Right cardiac atrium (tissue), 5 donors: ENCODE data around the gene LCN10. TPM values are rescaled to one million over a fixed set of nuclear protein-coding genes. Genes with fewer than 3 reads are reported as not detected.
"Not testable (repeated sequence)": the region's sequence is repeated elsewhere in the genome, so short reads cannot be mapped to it uniquely, and the experiment has no call there.

Experiments used
- ATAC-seq, 2 donors: fragments of 200-7000 bp; cut with Tn5 transposase; one replicate each; pipeline versions ENCODE4 v1.8.0 to v1.9.1; 2020; ENCODE audit warnings: moderate library complexity in 2 of 2, mild to moderate bottlenecking in 1 of 2
- DNase-seq, 3 donors: peaks; one replicate each; pipeline ENCODE4 v3.0.0-alpha.2; 2020
- H3K27ac ChIP-seq: one replicate; pipeline ENCODE4 v1.5.1; 2013; ENCODE audit warnings: mild to moderate bottlenecking, low read length, control low read depth, moderate library complexity
- H3K27me3 ChIP-seq: one replicate; pipeline ENCODE4 v1.6.1; 2013; ENCODE audit not compliant: control insufficient read depth, insufficient read depth
- H3K4me1 ChIP-seq: one replicate; pipeline ENCODE4 v1.6.1; 2013; ENCODE audit warnings: low read length; ENCODE audit not compliant: control insufficient read depth, insufficient read depth
- H3K4me3 ChIP-seq: one replicate; pipeline ENCODE4 v1.5.1; 2013; ENCODE audit warnings: low read length, control low read depth
- H3K9me3 ChIP-seq: one replicate; pipeline ENCODE4 v1.6.1; 2013; ENCODE audit warnings: low read length; ENCODE audit not compliant: control insufficient read depth
- WGBS: extraction: QIAGEN DNeasy Blood & Tissue Kit; methylation state at CpG from one replicate; pipeline ENCODE4 v1.1.7; 2013; 5-methylcytosine and 5-hydroxymethylcytosine counted together
- intact Hi-C, 4 donors: fragments of 100-400 bp; cut with DNase I; formaldehyde crosslinking; loops; one replicate each; pipeline versions ENCODE4 v1.11.0 to v1.14.0; 2022 to 2023
- polyA plus RNA-seq: library from polyadenylated mRNA; stranded (reverse); fragments of 200-250 nt; gene quantifications from one replicate; pipeline ENCODE4 v1.2.3, GENCODE V29; 2013
- total RNA-seq, 4 donors: library from RNA; stranded (reverse); fragmentation: NEBNext Ultra II Directional; extraction: Animal tissue kit (Norgen Biotek cat#: 25700); gene quantifications; one replicate each; pipeline ENCODE4 v1.2.1, GENCODE V29; 2021
- donor health status: healthy with polysubstance abuse.
- donor health status: DM: no; HTN: yes; CAD: no.
- donor health status: DM: no; HTN: no; CAD: no.
- donor health status: DM: no; HTN: yes; CAD: no; lungs with severe emphysema.
- donor health status: DM: yes; HTN: yes; CAD: no.

The LCN10 gene
- total and polyA plus RNA-seq, 5 donors, result 4.5 to 14.7 (median 8.7) TPM

- ATAC-seq (no peak), DNase-seq (peak in 1 of 3 donors; percentile 64)
- no peaks in the 10 kb centered on the region for H3K27me3 ChIP-seq
- H3K4me1 ChIP-seq, result peaks cover 4% of the 10 kb centered on the region
- no peaks in the 10 kb centered on the region for H3K9me3 ChIP-seq
- H3K4me3 ChIP-seq, result no peak overlapping the region
- H3K27ac ChIP-seq, result no peak overlapping the region
- WGBS, result 82% methylated on average over 16 of the region's 16 CpGs
- intact Hi-C loops, result no loop called here
Measured at GRCh38 chr9:136717399-136717798, 25.3 kb downstream of the LCN10 start.

DNA sequence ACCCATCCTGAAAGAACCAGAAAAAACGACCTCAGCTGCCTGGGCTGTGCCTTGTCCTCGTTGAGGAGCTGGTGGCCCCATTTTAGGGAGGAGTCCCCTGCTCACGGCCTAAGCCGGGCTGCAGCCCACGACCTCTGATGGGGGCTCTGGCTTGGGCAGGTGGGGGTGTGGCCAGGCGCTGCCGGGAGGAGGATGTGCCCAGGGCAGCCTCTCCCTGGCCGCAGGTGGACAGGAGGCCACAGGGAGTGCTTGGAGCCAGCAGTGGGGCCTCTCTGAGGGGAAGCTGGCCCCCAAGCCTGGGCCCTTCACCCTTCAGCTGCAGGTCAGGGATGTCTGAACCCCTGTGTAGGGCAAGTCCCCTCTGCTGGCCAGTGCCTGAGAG is 27.9 kb downstream of the LCN10 start:
- no peaks in the 10 kb centered on the region for H3K4me1 ChIP-seq
- intact Hi-C loops, result no loop called here
- peak; percentile 3 to 24 for ATAC-seq

GRCh38 chr9:136714096-136714892 is 28.4 kb downstream of the LCN10 start:
- peak overlapping the region; percentile 89 for H3K27ac ChIP-seq
- H3K27me3 ChIP-seq, result no peaks in the 10 kb centered on the region
- WGBS, result 49% methylated on average over 17 of the region's 17 CpGs
- H3K9me3 ChIP-seq, result no peaks in the 10 kb centered on the region
- H3K4me1 ChIP-seq, result no peaks in the 10 kb centered on the region
- H3K4me3 ChIP-seq, result no peak overlapping the region
- intact Hi-C loops, result no loop called here
- DNase-seq, result peak; percentile 73 to 87 (median 85)
- ATAC-seq, result peak; percentile 66 to 75

More for the DNA sequence above, 27.9 kb downstream of the LCN10 start:
- H3K27ac ChIP-seq, result peak overlapping the region; percentile 89
- no peak overlapping the region for H3K4me3 ChIP-seq
- DNase-seq, result no peak
- H3K9me3 ChIP-seq, result no peaks in the 10 kb centered on the region
- WGBS, result 52% methylated on average over 8 of the region's 8 CpGs
- H3K27me3 ChIP-seq, result no peaks in the 10 kb centered on the region

- DNase-seq (peak; percentile 68 to 85 (median 76)), ATAC-seq (peak; percentile 5 to 6)
- Histone ChIP-seq H3K4me3 (peak overlapping the region; percentile 82), H3K9me3 (no peaks in the 10 kb centered on the region), H3K4me1 (no peaks in the 10 kb centered on the region), H3K27me3 (no peaks in the 10 kb centered on the region), H3K27ac (peak overlapping the region; percentile 63)
- intact Hi-C loops, result no loop called here
- 28% methylated on average over 8 of the region's 8 CpGs for WGBS
Measured at GRCh38 chr9:136713550-136713949, 29.2 kb downstream of the LCN10 start.

DNA sequence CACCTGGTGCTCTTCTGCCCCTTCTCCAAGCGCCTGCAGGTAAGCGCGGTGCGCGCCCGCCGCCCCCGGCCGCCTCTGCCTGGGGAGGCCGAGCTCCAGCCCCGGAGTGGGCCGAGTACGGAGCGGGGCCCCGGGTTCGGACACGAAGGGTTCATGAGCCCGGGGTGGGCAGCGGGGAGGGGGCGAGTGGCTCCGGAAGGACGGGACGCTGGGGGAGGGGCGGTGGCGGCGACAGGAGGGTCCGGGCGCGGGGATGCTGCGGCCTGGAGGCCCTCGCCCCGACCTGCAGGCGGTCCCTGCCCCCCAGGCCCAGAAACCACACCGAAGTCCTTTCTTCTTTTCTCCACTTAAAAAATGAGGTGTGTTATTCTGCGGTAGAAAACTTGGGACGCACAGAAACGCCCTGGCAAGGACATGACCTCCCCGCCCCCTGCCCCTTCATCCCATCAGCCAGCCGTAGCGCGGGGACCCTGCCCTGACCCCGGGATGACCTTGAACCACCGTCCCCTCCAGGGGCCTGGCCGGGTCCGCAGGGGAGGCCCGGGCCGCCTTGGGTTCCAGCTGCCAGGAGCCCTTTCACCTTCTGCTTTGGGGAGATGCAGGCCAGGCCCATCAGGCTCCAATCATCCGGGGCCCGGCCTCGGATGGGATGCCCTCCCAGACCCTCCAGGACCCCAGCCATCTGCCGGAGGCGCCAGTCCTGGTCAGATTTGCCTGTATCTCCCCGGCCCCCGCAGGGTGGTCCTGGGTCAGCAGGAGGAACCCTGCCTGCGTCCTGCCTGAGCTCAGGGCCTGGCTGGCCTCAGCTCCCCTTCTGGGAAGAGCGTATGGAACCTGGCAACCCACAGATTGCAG is 29.8 kb downstream of the LCN10 start:
- no peaks in the 10 kb centered on the region for H3K9me3 ChIP-seq
- DNase-seq (peak in 1 of 3 donors; percentile 66), ATAC-seq (peak in 1 of 2 donors; percentile 3)
- peak overlapping the region; percentile 43 for H3K27ac ChIP-seq
- 3% methylated on average over 56 of the region's 56 CpGs for WGBS
- H3K4me1 ChIP-seq, result no peaks in the 10 kb centered on the region
- no peaks in the 10 kb centered on the region for H3K27me3 ChIP-seq
- intact Hi-C loops, result no loop called here
- H3K4me3 ChIP-seq, result peak overlapping the region; percentile 82

DNA sequence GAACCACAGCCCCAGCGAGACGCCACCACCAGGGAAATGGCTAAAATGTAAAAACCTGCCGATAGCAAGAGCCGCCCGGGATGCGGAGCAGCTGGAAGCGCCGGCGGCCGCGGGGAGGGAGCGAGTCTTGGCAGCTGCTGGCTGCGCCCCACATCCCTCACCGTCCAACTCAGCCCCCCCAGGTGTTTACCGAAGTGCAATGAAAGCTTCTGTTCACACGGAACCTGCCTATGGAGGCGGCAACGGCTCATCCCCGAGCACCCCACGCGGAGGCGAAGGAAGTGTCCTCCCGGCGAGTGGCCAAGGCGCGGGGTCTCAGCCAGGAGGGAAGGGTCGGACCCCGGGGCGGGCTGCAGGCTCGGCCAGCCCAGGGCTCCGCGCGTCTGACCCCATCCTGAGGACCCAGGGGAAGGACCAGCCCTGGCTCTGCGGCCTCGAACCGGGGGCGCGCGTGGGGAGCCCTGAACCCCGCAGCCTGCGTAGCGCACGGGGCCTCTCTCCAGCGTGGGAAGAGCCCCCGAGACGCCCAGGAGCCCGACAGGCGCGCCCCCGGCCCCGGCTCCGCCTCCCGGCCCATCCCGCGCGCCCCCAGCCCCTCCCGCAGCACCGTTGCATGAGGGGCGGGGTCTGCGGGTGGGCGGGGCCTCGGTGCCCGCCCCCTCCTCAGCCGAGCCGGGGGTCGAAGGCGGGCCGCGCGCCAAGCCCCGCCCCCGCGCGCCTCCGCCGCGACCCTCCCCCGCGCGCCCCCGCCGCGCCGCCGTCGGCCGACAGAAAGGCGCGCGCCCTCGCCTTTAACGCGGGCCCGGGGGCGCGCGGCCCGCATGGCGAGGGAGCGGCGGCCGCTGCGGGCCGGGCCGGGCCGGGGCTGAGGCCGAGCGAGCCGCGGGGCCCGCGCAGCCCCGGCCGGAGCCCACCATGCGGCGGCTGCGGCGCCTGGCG is 30.7 kb downstream of the LCN10 start, which contains the start of gene DIPK1B:
Gene DIPK1B (plus strand): TSS at position 822 of the 939 bp plus-strand sequence. CDS start 94 bp downstream, at position 916.
- Histone ChIP-seq H3K27ac (peak within 1 kb of the TSS; percentile 43), H3K9me3 (no peaks in the 10 kb centered on the region), H3K4me1 (no peaks in the 10 kb centered on the region), H3K27me3 (no peaks in the 10 kb centered on the region), H3K4me3 (peak within 1 kb of the TSS; percentile 82)
- ATAC-seq, result peak in 1 of 2 donors; percentile 1
- DNase-seq, result peak; percentile 36 to 79 (median 70)
- WGBS, result 2% methylated on average over 112 of the region's 119 CpGs
- intact Hi-C loops, result no loop called here

DNA sequence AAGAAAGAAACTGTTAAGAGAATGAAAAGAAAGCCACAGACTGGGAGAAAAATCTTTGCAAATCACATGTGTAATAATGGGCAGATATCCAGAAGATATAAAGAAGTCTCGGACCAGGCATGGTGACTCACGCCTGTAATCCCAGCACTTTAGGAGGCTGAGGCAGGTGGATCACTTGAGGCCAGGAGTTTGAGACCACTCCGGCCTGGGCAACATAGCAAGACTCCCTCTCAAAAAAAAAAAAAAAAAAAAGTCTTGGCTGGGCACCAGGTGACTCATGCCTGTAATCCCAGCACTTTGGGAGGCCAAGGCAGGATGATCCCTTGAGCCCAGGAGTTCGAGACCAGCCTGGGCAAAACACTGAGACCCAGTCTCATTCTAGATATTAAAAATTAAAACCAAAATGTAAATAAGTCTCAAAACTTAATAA is 31.5 kb downstream of the LCN10 start:
- H3K9me3 ChIP-seq, intact Hi-C loops, ATAC-seq, DNase-seq, H3K27ac ChIP-seq, H3K4me1 ChIP-seq, H3K27me3 ChIP-seq, H3K4me3 ChIP-seq: not testable (repeated sequence)
- WGBS, result 49% methylated on average over 4 of the region's 4 CpGs

DNA sequence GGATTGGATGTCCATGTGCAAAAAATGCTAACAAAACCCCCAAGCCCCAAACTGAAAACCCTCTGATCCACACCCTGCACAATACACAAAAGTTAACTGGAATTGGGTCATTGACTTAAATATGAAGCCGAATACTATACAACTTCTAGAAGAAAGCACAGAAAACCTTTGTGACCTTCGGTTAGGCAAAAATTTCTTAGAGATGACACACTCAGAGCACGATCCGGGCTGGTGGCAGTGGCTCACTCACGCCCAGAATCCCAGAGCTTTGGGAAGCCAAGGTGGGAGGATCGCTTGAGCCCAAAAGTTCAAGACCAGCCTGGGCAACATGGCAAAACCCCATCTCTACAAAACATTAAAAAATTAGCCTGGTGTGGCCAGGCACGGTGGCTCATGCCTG is 32.2 kb downstream of the LCN10 start:
- ATAC-seq (no peak), DNase-seq (no peak)
- no peak overlapping the region for H3K27ac ChIP-seq
- WGBS, result 74% methylated on average over 7 of the region's 7 CpGs
- no peaks in the 10 kb centered on the region for H3K27me3 ChIP-seq
- no peaks in the 10 kb centered on the region for H3K9me3 ChIP-seq
- no peaks in the 10 kb centered on the region for H3K4me1 ChIP-seq
- intact Hi-C loops, result no loop called here
- H3K4me3 ChIP-seq, result no peak overlapping the region

DNA sequence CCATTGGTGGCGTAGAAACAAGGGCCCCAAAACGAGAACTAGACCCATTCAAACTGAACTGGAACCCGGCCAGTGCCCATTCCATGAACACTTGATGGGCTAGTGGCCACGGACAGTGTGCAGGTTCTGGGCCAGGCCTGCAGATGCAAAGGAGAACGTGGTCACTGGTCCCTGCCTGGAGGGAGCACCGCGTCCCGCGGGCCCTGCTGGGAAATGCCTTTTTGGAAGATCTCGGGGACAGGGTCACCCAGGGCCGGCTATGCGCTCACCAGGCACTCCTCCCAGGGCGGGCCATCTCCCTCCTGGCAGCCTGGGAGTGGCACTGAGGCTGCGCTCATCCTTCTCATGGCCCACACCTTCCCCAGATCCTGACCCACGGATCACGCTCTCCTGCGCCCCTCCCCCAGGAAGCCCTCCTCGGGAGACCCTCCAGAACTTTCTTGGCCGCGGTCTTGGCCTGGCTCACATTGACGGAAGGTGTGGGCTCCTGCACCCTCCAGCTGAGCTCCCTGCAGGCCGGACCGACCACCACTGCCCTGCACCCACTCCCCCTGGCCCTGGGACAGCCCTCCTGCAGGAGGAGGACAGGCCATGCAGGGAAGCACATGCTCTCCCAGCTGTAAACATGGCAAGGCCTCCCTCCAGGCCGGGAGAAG is 33.2 kb downstream of the LCN10 start:
- Histone ChIP-seq H3K4me3 (no peak overlapping the region), H3K27ac (no peak overlapping the region), H3K4me1 (no peaks in the 10 kb centered on the region), H3K9me3 (no peaks in the 10 kb centered on the region), H3K27me3 (no peaks in the 10 kb centered on the region)
- DNase-seq (peak in 1 of 3 donors; percentile 58), ATAC-seq (no peak)
- intact Hi-C loops, result loop anchor here in 1 of 4 donors (5.0 kb wide), 1 partner anchor 212 kb away; no protein-coding TSS in a partner anchor
- WGBS, result 88% methylated on average over 24 of the region's 24 CpGs
